Spleen (tissue), 11 donors: ENCODE results near the gene VAV2. TPM values are rescaled to one million over a fixed set of nuclear protein-coding genes. Genes with fewer than 3 reads are reported as not detected.

ENCODE experiments used
- DNase-seq: peaks from one replicate; pipeline ENCODE4 v3.0.0-alpha.2; 2020
- H3K27ac ChIP-seq, 8 donors: fragments of 200-600 bp; sonication (generic) in 7 of 8; 1 replicate in 4 of 8; 2 replicates in 4 of 8; pipeline versions ENCODE4 v1.5.0 to v1.8.0; 2016 to 2021; ENCODE audit warnings: inconsistent platforms in 4 of 8, mild to moderate bottlenecking in 4 of 8, moderate library complexity in 1 of 8
- H3K27me3 ChIP-seq, 7 donors: fragments of 200-600 bp; sonication (generic) in 6 of 7; replicated peaks in 1 of 7; 1 replicate in 4 of 7; 2 replicates in 3 of 7; pipeline versions ENCODE4 v1.5.0 to v1.8.0; 2016 to 2021; ENCODE audit warnings: inconsistent platforms in 3 of 7, mild to moderate bottlenecking in 1 of 7
- H3K36me3 ChIP-seq, 6 donors: fragments of 200-600 bp; sonication (generic) in 5 of 6; 1 replicate in 4 of 6; 2 replicates in 2 of 6; pipeline versions ENCODE4 v1.5.0 to v1.8.0; 2016 to 2021; ENCODE audit warnings: inconsistent platforms in 2 of 6
- H3K4me1 ChIP-seq, 6 donors: fragments of 200-600 bp; sonication (generic) in 5 of 6; 1 replicate in 3 of 6; 2 replicates in 3 of 6; pipeline versions ENCODE4 v1.5.0 to v1.8.0; 2016 to 2021; ENCODE audit warnings: inconsistent platforms in 3 of 6
- H3K4me3 ChIP-seq, 8 donors: fragments of 200-600 bp; sonication (generic) in 7 of 8; 1 replicate in 4 of 8; 2 replicates in 4 of 8; pipeline versions ENCODE4 v1.5.0 to v1.8.0; 2016 to 2021; ENCODE audit warnings: inconsistent platforms in 4 of 8, mild to moderate bottlenecking in 4 of 8, moderate library complexity in 2 of 8
- H3K9me3 ChIP-seq, 8 donors: fragments of 200-600 bp; sonication (generic) in 7 of 8; 1 replicate in 4 of 8; 2 replicates in 4 of 8; pipeline versions ENCODE4 v1.5.0 to v1.8.0; 2016 to 2021; ENCODE audit warnings: inconsistent platforms in 4 of 8
- POLR2A ChIP-seq, 3 donors: fragments of 450-650 bp; IDR thresholded peaks; one replicate each; pipeline ENCODE4 v1.5.1; 2017; ENCODE audit warnings: antibody characterized with exemption in 3 of 3, mild to moderate bottlenecking in 1 of 3
- POLR2AphosphoS5 ChIP-seq, 3 donors: sonication (generic); formaldehyde crosslinking; IDR thresholded peaks; one replicate each; pipeline ENCODE4 v1.5.1; 2017; ENCODE audit warnings: antibody characterized with exemption in 3 of 3
- WGBS, 5 donors: extraction: QIAGEN DNeasy Blood & Tissue Kit in 3 of 5; methylation state at CpG; one replicate each; pipeline versions ENCODE4 v1.1.5 to v1.1.7; 2013 to 2018; 5-methylcytosine and 5-hydroxymethylcytosine counted together
- intact Hi-C: fragments of 100-400 bp; cut with DNase I; formaldehyde crosslinking; loops from one replicate; pipeline ENCODE4 v1.15.0; 2023; ENCODE audit warnings: low total_unique reads
- polyA plus RNA-seq, 3 donors: library from polyadenylated mRNA; stranded (reverse); fragments of 200-250 nt; gene quantifications; one replicate each; pipeline ENCODE4 v1.2.1, GENCODE V29; 2013
- total RNA-seq, 7 donors: library from RNA; depleted of rRNA in 3 of 7; stranded (reverse); fragments of >200 nt in 3 of 7; fragmentation: NEBNext Ultra II Directional in 4 of 7; extraction: Animal tissue kit (Norgen Biotek cat#: 25700) in 4 of 7; gene quantifications; one replicate each; pipeline versions ENCODE4 v1.1.0 to v1.2.1, GENCODE V29; 2016 to 2021
- TF ChIP-seq, protein P1 (sequence below), 11 experiments: fragments of 200-600 bp in 7 of 11; fragments of 450-650 bp in 4 of 11; sonication (generic) in 4 of 11; IDR thresholded peaks in 8 of 11; conservative IDR thresholded peaks in 3 of 11; 1 replicate in 7 of 11; 2 replicates in 4 of 11; pipeline versions ENCODE4 v1.4.0 to v1.8.0; 2016 to 2021; ENCODE audit warnings: antibody characterized with exemption in 11 of 11, inconsistent platforms in 4 of 11, mild to moderate bottlenecking in 1 of 11
- donor health status: healthy with polysubstance abuse.
- donor health status: DM: no; HTN: no; CAD: no; lungs with moderate emphysema.
- donor health status: DM: no; HTN: no; CAD: no.
- donor health status: Bipolar disorder and iron deficiency.
- donor health status: healthy.
- donor health status: DM: no; HTN: no; CAD: no.
- donor health status: DM: yes; HTN: yes; CAD: no.

The VAV2 gene
- total and polyA plus RNA-seq, 10 donors, result 14.2 to 39.2 (median 23.3) TPM

- no peak overlapping the region for H3K4me3 ChIP-seq
- H3K27me3 ChIP-seq, result peaks cover 0 to 21% (median 0%) of the 10 kb centered on the region in 7 donors
- H3K9me3 ChIP-seq, result no peaks in the 10 kb centered on the region
- H3K27ac ChIP-seq, result peak overlapping the region in 7 of 8 donors; percentile 53 to 90 (median 84)
- WGBS, 5 donors, result 87 to 96% (median 92%) methylated on average over 15 to 18 of the region's 18 CpGs
- peaks cover 0 to 8% (median 0%) of the 10 kb centered on the region in 6 donors for H3K36me3 ChIP-seq
- no peak for DNase-seq
- TF ChIP-seq, protein P1, sequence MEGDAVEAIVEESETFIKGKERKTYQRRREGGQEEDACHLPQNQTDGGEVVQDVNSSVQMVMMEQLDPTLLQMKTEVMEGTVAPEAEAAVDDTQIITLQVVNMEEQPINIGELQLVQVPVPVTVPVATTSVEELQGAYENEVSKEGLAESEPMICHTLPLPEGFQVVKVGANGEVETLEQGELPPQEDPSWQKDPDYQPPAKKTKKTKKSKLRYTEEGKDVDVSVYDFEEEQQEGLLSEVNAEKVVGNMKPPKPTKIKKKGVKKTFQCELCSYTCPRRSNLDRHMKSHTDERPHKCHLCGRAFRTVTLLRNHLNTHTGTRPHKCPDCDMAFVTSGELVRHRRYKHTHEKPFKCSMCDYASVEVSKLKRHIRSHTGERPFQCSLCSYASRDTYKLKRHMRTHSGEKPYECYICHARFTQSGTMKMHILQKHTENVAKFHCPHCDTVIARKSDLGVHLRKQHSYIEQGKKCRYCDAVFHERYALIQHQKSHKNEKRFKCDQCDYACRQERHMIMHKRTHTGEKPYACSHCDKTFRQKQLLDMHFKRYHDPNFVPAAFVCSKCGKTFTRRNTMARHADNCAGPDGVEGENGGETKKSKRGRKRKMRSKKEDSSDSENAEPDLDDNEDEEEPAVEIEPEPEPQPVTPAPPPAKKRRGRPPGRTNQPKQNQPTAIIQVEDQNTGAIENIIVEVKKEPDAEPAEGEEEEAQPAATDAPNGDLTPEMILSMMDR (IDR thresholded peaks at IDR 0.05 in 8 of 11, conservative IDR thresholded peaks at IDR 0.05 in 3 of 11), result no peak
- TF ChIP-seq POLR2A (IDR thresholded peaks at IDR 0.05), result no peak
- no peak for TF ChIP-seq POLR2AphosphoS5 (IDR thresholded peaks at IDR 0.05)
- intact Hi-C loops, result no loop called here
- peaks cover 11 to 40% (median 27%) of the 10 kb centered on the region in 6 donors for H3K4me1 ChIP-seq
Observed at GRCh38 chr9:133846483-133847090, 145.5 kb downstream of the VAV2 start.

DNA sequence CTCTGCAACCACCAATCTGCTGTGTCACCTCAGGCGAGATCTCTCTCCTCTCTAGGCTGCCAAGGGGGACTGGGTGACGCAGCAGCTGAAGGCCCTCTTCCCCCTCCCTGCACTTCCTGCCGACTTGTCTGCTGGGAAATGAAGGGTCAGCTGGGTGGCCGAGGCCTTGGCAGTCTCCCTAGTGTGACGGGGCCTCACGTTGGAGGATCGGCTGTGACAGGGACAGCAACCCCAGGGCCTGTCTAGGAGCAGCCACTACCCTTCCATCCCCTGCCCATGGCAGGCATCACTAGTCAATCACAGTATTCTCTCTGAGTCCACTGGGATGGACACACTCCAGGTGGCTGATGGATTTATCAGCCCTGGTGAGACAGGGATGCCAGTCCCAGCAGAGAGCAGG, 146.7 kb downstream of the VAV2 start:
- WGBS, 5 donors, result 4 to 12% (median 9%) methylated on average over 6 to 7 of the region's 7 CpGs

DNA sequence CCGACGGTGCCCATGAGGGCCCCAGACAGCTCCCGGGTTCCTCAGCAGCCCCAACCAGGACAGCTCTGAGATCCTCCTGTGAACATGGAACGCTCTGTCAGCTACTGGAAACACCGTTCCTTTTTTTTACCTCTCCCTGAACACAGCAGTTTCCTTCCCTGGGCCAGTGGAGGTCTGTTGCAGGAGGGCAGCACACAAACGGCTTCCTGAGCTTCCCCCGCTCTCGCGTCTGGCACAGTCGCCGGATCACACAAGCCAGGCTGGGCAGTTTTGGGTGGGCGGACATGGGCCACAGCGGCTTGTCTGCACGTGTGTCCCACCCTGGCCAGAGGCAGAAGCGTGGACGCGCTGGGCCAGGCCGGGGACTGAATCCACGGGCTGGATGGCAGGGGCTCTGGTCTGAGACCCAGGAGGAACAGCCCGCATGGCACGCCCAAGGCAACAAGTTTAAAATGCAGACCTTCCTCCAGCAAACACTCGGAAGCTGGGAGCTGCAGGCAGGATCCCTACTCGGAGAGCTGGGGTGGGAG, 147.2 kb downstream of the VAV2 start:
- H3K9me3 ChIP-seq, result no peaks in the 10 kb centered on the region
- TF ChIP-seq, protein P1 (IDR thresholded peaks at IDR 0.05 in 8 of 11, conservative IDR thresholded peaks at IDR 0.05 in 3 of 11), result no peak
- TF ChIP-seq POLR2A (IDR thresholded peaks at IDR 0.05) (no peak), POLR2AphosphoS5 (IDR thresholded peaks at IDR 0.05) (no peak)
- no peak for DNase-seq
- H3K4me3 ChIP-seq, result peak overlapping the region in 5 of 8 donors; percentile 5 to 52 (median 24)
- WGBS, 5 donors, result 14 to 22% (median 15%) methylated on average over 18 to 23 of the region's 23 CpGs
- H3K27ac ChIP-seq, result peak overlapping the region; percentile 53 to 90 (median 83)
- intact Hi-C loops, result no loop called here
- H3K27me3 ChIP-seq, result peaks cover 0 to 21% (median 0%) of the 10 kb centered on the region in 7 donors
- peaks cover 11 to 53% (median 30%) of the 10 kb centered on the region in 6 donors for H3K4me1 ChIP-seq
- peaks cover 0 to 8% (median 0%) of the 10 kb centered on the region in 6 donors for H3K36me3 ChIP-seq

More for the DNA sequence above, 146.7 kb downstream of the VAV2 start:
- intact Hi-C loops, result no loop called here
- Histone ChIP-seq H3K4me3 (peak overlapping the region in 4 of 8 donors; percentile 5 to 52 (median 29)), H3K4me1 (peaks cover 11 to 48% (median 27%) of the 10 kb centered on the region in 6 donors), H3K36me3 (peaks cover 0 to 8% (median 0%) of the 10 kb centered on the region in 6 donors), H3K27me3 (peaks cover 0 to 21% (median 0%) of the 10 kb centered on the region in 7 donors), H3K9me3 (no peaks in the 10 kb centered on the region), H3K27ac (peak overlapping the region; percentile 53 to 90 (median 83))
- peak; percentile 88 for DNase-seq
- TF ChIP-seq POLR2AphosphoS5 (IDR thresholded peaks at IDR 0.05), result peak; percentile 87 to 92 (median 90)
- TF ChIP-seq, protein P1 (IDR thresholded peaks at IDR 0.05 in 8 of 11, conservative IDR thresholded peaks at IDR 0.05 in 3 of 11), result no peak

GRCh38 chr9:133844398-133844784, 147.7 kb downstream of the VAV2 start:
- Histone ChIP-seq H3K4me1 (peaks cover 11 to 58% (median 31%) of the 10 kb centered on the region in 6 donors), H3K36me3 (peaks cover 0 to 8% (median 0%) of the 10 kb centered on the region in 6 donors), H3K9me3 (no peaks in the 10 kb centered on the region), H3K27me3 (peaks cover 0 to 21% (median 0%) of the 10 kb centered on the region in 7 donors), H3K27ac (peak overlapping the region; percentile 53 to 90 (median 83)), H3K4me3 (peak overlapping the region in 3 of 8 donors; percentile 24 to 52 (median 34))
- 50 to 70% (median 60%) methylated on average over 5 to 7 of the region's 7 CpGs for WGBS, 5 donors
- DNase-seq, result no peak
- intact Hi-C loops, result no loop called here
- TF ChIP-seq, protein P1 (IDR thresholded peaks at IDR 0.05 in 8 of 11, conservative IDR thresholded peaks at IDR 0.05 in 3 of 11), result no peak
- peak in 2 of 3 donors; percentile 29 to 34 for TF ChIP-seq POLR2AphosphoS5 (IDR thresholded peaks at IDR 0.05)
